ENCODE results near the gene AKT1S1. TPM values are rescaled to one million over a fixed set of nuclear protein-coding genes. Genes with fewer than 3 reads are reported as not detected.
A peak's percentile ranks its signal among the peaks of the same experiment; 100 is the strongest.

AKT1S1 gene
- total RNA-seq, 1 experiment from 2014 or later, result 70.6 TPM

- POLR2A ChIA-PET, result no interaction called here
Observed at GRCh38 chr19:49871349-49871985, 5.7 kb downstream of the AKT1S1 start.

GRCh38 chr19:49870309-49870901 lies 6.8 kb downstream of the AKT1S1 start:
- Histone ChIP-seq H3K27ac (ENCODE audit: low read depth, low read length) (peak overlapping the region; percentile 83), H3K9me3 (ENCODE audit: control insufficient read depth in 1 of 2, insufficient read depth in 1 of 2, low read depth in 1 of 2, low read length in 2 of 2) (no peaks in the 10 kb centered on the region), H4K20me1 (ENCODE audit: insufficient read depth) (no peaks in the 10 kb centered on the region), H3K4me3 (replicated peaks in 1 of 2; ENCODE audit: low read depth in 1 of 2, low read length in 2 of 2) (peak overlapping the region; percentile 55 to 61), H3K27me3 (ENCODE audit: insufficient read depth, low read length) (no peaks in the 10 kb centered on the region), H2AFZ (ENCODE audit: low read depth, low read length, poor library complexity, severe bottlenecking) (no peak overlapping the region), H3K4me1 (ENCODE audit: control insufficient read depth in 1 of 2, insufficient read depth in 2 of 2, low read length in 2 of 2) (peaks cover 28 to 57% of the 10 kb centered on the region in 2 experiments; a peak in 3 of 4 replicates), H3K9ac (ENCODE audit: low read length) (peak overlapping the region; percentile 68), H3K36me3 (ENCODE audit: control insufficient read depth in 1 of 2, insufficient read depth in 2 of 2, low read length in 2 of 2) (peaks cover 0 to 9% of the 10 kb centered on the region in 2 experiments; a peak in 1 of 4 replicates), H3K79me2 (ENCODE audit: insufficient read depth, low read length) (peaks cover 35% of the 10 kb centered on the region), H3K4me2 (ENCODE audit: low read length) (peak overlapping the region; percentile 79), H3K9me2 (ENCODE audit: insufficient read depth) (no peaks in the 10 kb centered on the region)
- ChIA-PET CTCF (no interaction called here), POLR2A (interaction anchor here (2.0 kb wide), 1 partner anchor 20 kb away, joined by 12 read pairs; the partner anchor contains the start of gene PTOV1), RAD21 (ENCODE audit: low non-redundant PET in 1 of 2, low total read pairs in 2 of 2, uncharacterized antibody in 2 of 2, unreplicated experiment in 2 of 2) (interaction anchor here in 1 of 2 experiments (0.7 kb wide), 1 partner anchor 19 kb away, joined by 3 read pairs; no protein-coding TSS in a partner anchor)
- no peak for TF ChIP-seq ZBTB33 (IDR thresholded peaks at IDR 0.05; ENCODE audit: extremely low read depth, insufficient replicate concordance, low read length)
- no peak for TF ChIP-seq ELF1 (IDR thresholded peaks at IDR 0.05; ENCODE audit: borderline replicate concordance, low read depth)
- TF ChIP-seq EZH2 (IDR thresholded peaks at IDR 0.05), result no peak
- TF ChIP-seq CTCF (IDR thresholded peaks at IDR 0.05 in 2 of 3, conservative IDR thresholded peaks at IDR 0.05 in 1 of 3; ENCODE audit: borderline replicate concordance in 1 of 3, insufficient read depth in 1 of 3, low read depth in 2 of 3, low read length in 2 of 3), result no peak
- no peak for ATAC-seq
- intact Hi-C loops (cut with micrococcal nuclease), result no loop called here
- no TSS peak for BruUV-seq (replicated peaks)
- no peak for DNase-seq (ENCODE audit: low read depth, low spot score)

More at GRCh38 chr19:49871349-49871985, 5.7 kb downstream of the AKT1S1 start:
- Histone ChIP-seq H3K4me3 (replicated peaks in 1 of 2; ENCODE audit: low read depth in 1 of 2, low read length in 2 of 2) (no peak overlapping the region), H3K79me2 (ENCODE audit: insufficient read depth, low read length) (peaks cover 31% of the 10 kb centered on the region), H3K4me1 (ENCODE audit: control insufficient read depth in 1 of 2, insufficient read depth in 2 of 2, low read length in 2 of 2) (peaks cover 21 to 50% of the 10 kb centered on the region in 2 experiments; a peak in 3 of 4 replicates), H3K27ac (ENCODE audit: low read depth, low read length) (peak overlapping the region; percentile 83), H3K9me2 (ENCODE audit: insufficient read depth) (no peaks in the 10 kb centered on the region), H4K20me1 (ENCODE audit: insufficient read depth) (no peaks in the 10 kb centered on the region), H2AFZ (ENCODE audit: low read depth, low read length, poor library complexity, severe bottlenecking) (no peak overlapping the region), H3K9ac (ENCODE audit: low read length) (no peak overlapping the region), H3K9me3 (ENCODE audit: control insufficient read depth in 1 of 2, insufficient read depth in 1 of 2, low read depth in 1 of 2, low read length in 2 of 2) (no peaks in the 10 kb centered on the region), H3K4me2 (ENCODE audit: low read length) (peak overlapping the region; percentile 79; the same call in 1 of the 2 replicates), H3K27me3 (ENCODE audit: insufficient read depth, low read length) (no peaks in the 10 kb centered on the region), H3K36me3 (ENCODE audit: control insufficient read depth in 1 of 2, insufficient read depth in 2 of 2, low read length in 2 of 2) (peaks cover 0 to 9% of the 10 kb centered on the region in 2 experiments; a peak in 1 of 4 replicates)
- TF ChIP-seq POLR2A (IDR thresholded peaks at IDR 0.05; ENCODE audit: borderline replicate concordance, extremely low read depth, insufficient read depth, insufficient read length) (no peak), JUND (IDR thresholded peaks at IDR 0.05) (no peak), SP1 (IDR thresholded peaks at IDR 0.05; ENCODE audit: low read depth) (no peak), CEBPB (IDR thresholded peaks at IDR 0.05; ENCODE audit: low read depth) (no peak)
- RAD21 ChIA-PET (ENCODE audit: low non-redundant PET in 1 of 2, low total read pairs in 2 of 2, uncharacterized antibody in 2 of 2, unreplicated experiment in 2 of 2), result no interaction called here
- no peak for DNase-seq (ENCODE audit: low read depth, low spot score)
- intact Hi-C loops (cut with micrococcal nuclease), result no loop called here
- CTCF ChIA-PET, result no interaction called here
- BruUV-seq (replicated peaks), result no TSS peak
- ATAC-seq, result no peak
